Fibroblast of lung (primary cell): ENCODE data around the gene LRCOL1. TPM values are rescaled to one million over a fixed set of nuclear protein-coding genes. Genes with fewer than 3 reads are reported as not detected.

Source experiments
- DNase-seq, 2 donors: peaks; one replicate each; pipeline versions ENCODE4 v3.0.0 to v3.0.0-alpha.2; 2010; ENCODE audit warnings: low read depth in 2 of 2
- H2AFZ ChIP-seq: 2 replicates; pipeline ENCODE4 v1.5.1; 2012; ENCODE audit warnings: low read length, control low read depth, inconsistent platforms
- H3K27ac ChIP-seq: 2 replicates; pipeline ENCODE4 v1.5.1; 2011; ENCODE audit warnings: low read length, control low read depth; ENCODE audit not compliant: insufficient read depth
- H3K27me3 ChIP-seq: 2 replicates; pipeline ENCODE4 v1.5.1; 2011; ENCODE audit warnings: mild to moderate bottlenecking, low read length; ENCODE audit not compliant: control insufficient read depth, insufficient read depth
- H3K36me3 ChIP-seq: 2 replicates; pipeline ENCODE4 v1.5.1; 2011; ENCODE audit warnings: low read length; ENCODE audit not compliant: control insufficient read depth, insufficient read depth
- H3K4me1 ChIP-seq: 2 replicates; pipeline ENCODE4 v1.5.1; 2011; ENCODE audit warnings: low read length; ENCODE audit not compliant: control insufficient read depth, insufficient read depth; ENCODE audit errors: extremely low read depth
- H3K4me2 ChIP-seq: 2 replicates; pipeline ENCODE4 v1.5.1; 2011; ENCODE audit warnings: low read length, control low read depth; ENCODE audit not compliant: insufficient read depth; ENCODE audit errors: extremely low read depth
- H3K4me3 ChIP-seq, 4 experiments: fragments of 200-600 bp in 1 of 4; sonication (generic) in 1 of 4; replicated peaks in 1 of 4; 2 replicates each; pipeline ENCODE4 v1.5.1; 2011 to 2016; ENCODE audit warnings: low read length in 4 of 4, low read depth in 3 of 4, mild to moderate bottlenecking in 3 of 4, control low read depth in 2 of 4, inconsistent platforms in 1 of 4, mixed read lengths in 1 of 4; ENCODE audit not compliant: insufficient read depth in 1 of 4; ENCODE audit errors: control extremely low read depth in 1 of 4
- H3K79me2 ChIP-seq: 2 replicates; pipeline ENCODE4 v1.5.1; 2012; ENCODE audit warnings: mild to moderate bottlenecking, low read length, inconsistent platforms; ENCODE audit not compliant: control insufficient read depth, insufficient read depth
- H3K9ac ChIP-seq: 2 replicates; pipeline ENCODE4 v1.5.1; 2011; ENCODE audit warnings: mild to moderate bottlenecking, low read length, control low read depth; ENCODE audit not compliant: insufficient read depth
- H3K9me3 ChIP-seq: 2 replicates; pipeline ENCODE4 v1.5.1; 2012; ENCODE audit warnings: low read depth, low read length; ENCODE audit not compliant: control insufficient read depth, insufficient read depth
- H4K20me1 ChIP-seq: 2 replicates; pipeline ENCODE4 v1.5.1; 2011; ENCODE audit warnings: low read length; ENCODE audit not compliant: control insufficient read depth, insufficient read depth; ENCODE audit errors: extremely low read depth
- EZH2 ChIP-seq: IDR thresholded peaks from 2 replicates; pipeline ENCODE4 v1.5.1; 2012; ENCODE audit warnings: low read length, control low read depth, mild to moderate bottlenecking; ENCODE audit errors: missing control alignments
- polyA plus RNA-seq, 2 donors: library from polyadenylated mRNA; depleted of rRNA in 1 of 2; stranded (reverse) in 1 of 2; unstranded in 1 of 2; fragments of >200 nt; gene quantifications; 2 replicates each; pipeline ENCODE4 v1.2.1, GENCODE V29; 2011 to 2012; ENCODE audit warnings: missing spikeins in 1 of 2
- total RNA-seq: library from RNA; depleted of rRNA; stranded (reverse); fragments of >200 nt; gene quantifications from 2 replicates; pipeline ENCODE4 v1.2.1, GENCODE V29; 2014
- TF ChIP-seq, protein P1 (sequence below), 2 donors: IDR thresholded peaks in 1 of 2; conservative IDR thresholded peaks in 1 of 2; 1 replicate in 1 of 2; 2 replicates in 1 of 2; pipeline ENCODE4 v1.5.1; 2011 to 2012; ENCODE audit warnings: low read length in 2 of 2, control low read depth in 1 of 2, inconsistent platforms in 1 of 2, low read depth in 1 of 2, mild to moderate bottlenecking in 1 of 2

LRCOL1 gene
- total and polyA plus RNA-seq, 2 donors (not counting 1 experiment from before 2014, with no cell fraction given): 0.17 TPM; not detected in 1

DNA sequence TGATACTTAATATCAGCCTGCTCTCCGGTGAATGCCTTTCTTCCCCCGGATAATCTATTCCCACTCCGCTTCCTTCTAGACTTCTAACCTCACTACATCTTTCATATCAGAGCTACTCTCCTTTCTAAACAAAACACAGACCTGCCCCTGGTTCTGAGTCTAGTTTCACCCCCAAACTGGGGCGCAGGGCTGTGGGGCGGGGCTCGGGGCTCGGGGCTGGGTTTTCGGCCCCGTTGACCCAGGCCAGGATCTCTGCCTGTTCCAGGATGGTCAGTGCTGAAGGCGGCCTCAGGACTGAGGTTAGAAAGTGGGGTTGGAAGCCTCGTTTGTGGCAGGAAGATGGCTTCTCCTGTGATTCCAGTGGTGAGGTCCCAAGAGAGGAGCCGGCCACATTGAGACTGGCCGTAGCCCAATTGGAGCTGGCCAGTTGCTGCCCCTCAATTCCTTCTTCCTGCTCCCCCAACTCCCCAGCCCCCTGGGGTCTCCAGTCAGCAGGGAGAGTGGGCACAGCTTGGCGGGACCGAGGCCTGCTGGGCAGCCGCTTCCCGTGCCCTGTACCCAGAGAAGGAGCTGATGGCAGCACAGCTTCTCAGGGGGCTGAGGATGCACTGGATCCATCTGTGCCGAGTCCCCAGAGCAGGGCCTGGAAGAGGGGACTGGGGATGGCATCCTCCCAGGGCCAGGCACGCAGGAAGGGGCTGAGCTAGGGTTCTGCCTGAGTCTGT is 52.9 kb downstream of the LRCOL1 start:
- no peak for TF ChIP-seq EZH2
- TF ChIP-seq, protein P1, sequence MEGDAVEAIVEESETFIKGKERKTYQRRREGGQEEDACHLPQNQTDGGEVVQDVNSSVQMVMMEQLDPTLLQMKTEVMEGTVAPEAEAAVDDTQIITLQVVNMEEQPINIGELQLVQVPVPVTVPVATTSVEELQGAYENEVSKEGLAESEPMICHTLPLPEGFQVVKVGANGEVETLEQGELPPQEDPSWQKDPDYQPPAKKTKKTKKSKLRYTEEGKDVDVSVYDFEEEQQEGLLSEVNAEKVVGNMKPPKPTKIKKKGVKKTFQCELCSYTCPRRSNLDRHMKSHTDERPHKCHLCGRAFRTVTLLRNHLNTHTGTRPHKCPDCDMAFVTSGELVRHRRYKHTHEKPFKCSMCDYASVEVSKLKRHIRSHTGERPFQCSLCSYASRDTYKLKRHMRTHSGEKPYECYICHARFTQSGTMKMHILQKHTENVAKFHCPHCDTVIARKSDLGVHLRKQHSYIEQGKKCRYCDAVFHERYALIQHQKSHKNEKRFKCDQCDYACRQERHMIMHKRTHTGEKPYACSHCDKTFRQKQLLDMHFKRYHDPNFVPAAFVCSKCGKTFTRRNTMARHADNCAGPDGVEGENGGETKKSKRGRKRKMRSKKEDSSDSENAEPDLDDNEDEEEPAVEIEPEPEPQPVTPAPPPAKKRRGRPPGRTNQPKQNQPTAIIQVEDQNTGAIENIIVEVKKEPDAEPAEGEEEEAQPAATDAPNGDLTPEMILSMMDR (conservative IDR thresholded peaks at IDR 0.05 in 1 of 2, IDR thresholded peaks at IDR 0.05 in 1 of 2; ENCODE audit: low read depth in 1 of 2, low read length in 2 of 2): no peak

GRCh38 chr12:132556801-132557200 is 53.6 kb downstream of the LRCOL1 start:
- H3K27me3 ChIP-seq: no peaks in the 10 kb centered on the region
- no peaks in the 10 kb centered on the region for H3K36me3 ChIP-seq
- H3K79me2 ChIP-seq: no peaks in the 10 kb centered on the region
- H3K9ac ChIP-seq: no peak overlapping the region
- no peaks in the 10 kb centered on the region for H3K4me1 ChIP-seq
- no peaks in the 10 kb centered on the region for H3K9me3 ChIP-seq
- no peak overlapping the region for H2AFZ ChIP-seq
- no peak overlapping the region for H3K27ac ChIP-seq
- H3K4me2 ChIP-seq: no peak overlapping the region
- no peak overlapping the region for H3K4me3 ChIP-seq
- no peaks in the 10 kb centered on the region for H4K20me1 ChIP-seq
- no peak for DNase-seq
- TF ChIP-seq EZH2: no peak
- TF ChIP-seq, protein P1 (conservative IDR thresholded peaks at IDR 0.05 in 1 of 2, IDR thresholded peaks at IDR 0.05 in 1 of 2; ENCODE audit: low read depth in 1 of 2, low read length in 2 of 2): no peak

More for the DNA sequence above, 52.9 kb downstream of the LRCOL1 start:
- Histone ChIP-seq H3K4me2 (no peak overlapping the region), H3K4me3 (no peak overlapping the region), H3K4me1 (no peaks in the 10 kb centered on the region), H3K9ac (no peak overlapping the region), H3K36me3 (no peaks in the 10 kb centered on the region), H4K20me1 (no peaks in the 10 kb centered on the region), H2AFZ (no peak overlapping the region), H3K27me3 (no peaks in the 10 kb centered on the region), H3K27ac (no peak overlapping the region), H3K79me2 (no peaks in the 10 kb centered on the region), H3K9me3 (no peaks in the 10 kb centered on the region)
- DNase-seq: no peak

DNA sequence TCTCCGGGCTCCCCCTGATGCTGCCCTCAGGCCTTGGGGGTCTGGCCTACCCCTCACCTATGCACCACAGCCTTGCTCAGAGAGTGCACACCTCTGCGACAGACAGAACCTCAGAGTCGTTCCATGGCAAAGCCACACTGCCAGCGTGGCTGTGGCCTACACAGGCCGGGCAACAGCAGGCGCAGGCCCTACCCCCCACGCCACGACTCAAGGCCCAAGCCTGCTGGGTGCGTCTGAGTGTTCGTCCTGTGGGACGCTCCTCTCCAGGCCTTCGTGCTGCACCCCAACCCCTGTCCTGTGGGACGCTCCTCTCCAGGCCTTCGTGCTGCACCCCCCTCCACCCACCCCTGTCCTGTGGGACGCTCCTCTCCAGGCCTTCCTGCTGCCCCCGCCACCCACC is 54.2 kb downstream of the LRCOL1 start:
- H3K27me3 ChIP-seq: no peaks in the 10 kb centered on the region
- no peaks in the 10 kb centered on the region for H3K79me2 ChIP-seq
- H2AFZ ChIP-seq: no peak overlapping the region
- no peaks in the 10 kb centered on the region for H4K20me1 ChIP-seq
- no peak overlapping the region for H3K4me3 ChIP-seq
- no peaks in the 10 kb centered on the region for H3K9me3 ChIP-seq
- no peak overlapping the region for H3K27ac ChIP-seq
- TF ChIP-seq, protein P1 (conservative IDR thresholded peaks at IDR 0.05 in 1 of 2, IDR thresholded peaks at IDR 0.05 in 1 of 2; ENCODE audit: low read depth in 1 of 2, low read length in 2 of 2): no peak
- TF ChIP-seq EZH2: no peak
- no peaks in the 10 kb centered on the region for H3K36me3 ChIP-seq
- no peak overlapping the region for H3K9ac ChIP-seq
- no peaks in the 10 kb centered on the region for H3K4me1 ChIP-seq
- DNase-seq: no peak
- no peak overlapping the region for H3K4me2 ChIP-seq
